GM12872 (cell line): ENCODE measurements around the gene LIPC.

ENCODE experiments used
- TF ChIP-seq, protein P1 (sequence below): IDR thresholded peaks from 3 replicates; pipeline ENCODE4 v1.5.1; 2011; ENCODE audit warnings: low read depth, mild to moderate bottlenecking, low read length, moderate library complexity; ENCODE audit not compliant: insufficient read depth

Gene LIPC

GRCh38 chr15:58416963-58417362 lies 14.8 kb upstream of the LIPC start:
- TF ChIP-seq, protein P1, sequence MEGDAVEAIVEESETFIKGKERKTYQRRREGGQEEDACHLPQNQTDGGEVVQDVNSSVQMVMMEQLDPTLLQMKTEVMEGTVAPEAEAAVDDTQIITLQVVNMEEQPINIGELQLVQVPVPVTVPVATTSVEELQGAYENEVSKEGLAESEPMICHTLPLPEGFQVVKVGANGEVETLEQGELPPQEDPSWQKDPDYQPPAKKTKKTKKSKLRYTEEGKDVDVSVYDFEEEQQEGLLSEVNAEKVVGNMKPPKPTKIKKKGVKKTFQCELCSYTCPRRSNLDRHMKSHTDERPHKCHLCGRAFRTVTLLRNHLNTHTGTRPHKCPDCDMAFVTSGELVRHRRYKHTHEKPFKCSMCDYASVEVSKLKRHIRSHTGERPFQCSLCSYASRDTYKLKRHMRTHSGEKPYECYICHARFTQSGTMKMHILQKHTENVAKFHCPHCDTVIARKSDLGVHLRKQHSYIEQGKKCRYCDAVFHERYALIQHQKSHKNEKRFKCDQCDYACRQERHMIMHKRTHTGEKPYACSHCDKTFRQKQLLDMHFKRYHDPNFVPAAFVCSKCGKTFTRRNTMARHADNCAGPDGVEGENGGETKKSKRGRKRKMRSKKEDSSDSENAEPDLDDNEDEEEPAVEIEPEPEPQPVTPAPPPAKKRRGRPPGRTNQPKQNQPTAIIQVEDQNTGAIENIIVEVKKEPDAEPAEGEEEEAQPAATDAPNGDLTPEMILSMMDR = no peak

- TF ChIP-seq, protein P1 = no peak
Observed at GRCh38 chr15:58418135-58418534, 13.7 kb upstream of the LIPC start.

- TF ChIP-seq, protein P1 = no peak
Observed at GRCh38 chr15:58419803-58420524, 11.8 kb upstream of the LIPC start.

GRCh38 chr15:58420579-58421043 lies 11.2 kb upstream of the LIPC start:
- TF ChIP-seq, protein P1 = no peak

GRCh38 chr15:58423205-58423604 lies 8.6 kb upstream of the LIPC start:
- TF ChIP-seq, protein P1 = no peak

- TF ChIP-seq, protein P1 = no peak
Observed at GRCh38 chr15:58423831-58424608, 7.8 kb upstream of the LIPC start.

GRCh38 chr15:58424722-58425121 lies 7.1 kb upstream of the LIPC start:
- TF ChIP-seq, protein P1 = no peak
